ENCODE measurements around the gene CPT1A.
"Not testable (repeated sequence)": the region's sequence is repeated elsewhere in the genome, so short reads cannot be mapped to it uniquely, and the experiment has no call there.

The CPT1A gene

GRCh38 chr11:68841718-68842426 lies at the start of gene CPT1A:
CPT1A (minus strand) TSS chr11:68841916; CDS start chr11:68815474, 26,442 bp downstream.
- peak; percentile 75 for DNase-seq

GRCh38 chr11:68890490-68891231 lies 48.9 kb upstream of the CPT1A start:
- DNase-seq, result no peak

- DNase-seq, result no peak
These were observed 48.3 kb upstream of the CPT1A start for GRCh38 chr11:68889948-68890446.

GRCh38 chr11:68884827-68885226 lies 43.1 kb upstream of the CPT1A start:
- DNase-seq, result not testable (repeated sequence)

GRCh38 chr11:68882391-68882790 lies 40.7 kb upstream of the CPT1A start:
- no peak for DNase-seq

- no peak for DNase-seq
These were observed 39.6 kb upstream of the CPT1A start for GRCh38 chr11:68881320-68881719.

GRCh38 chr11:68880851-68881250 lies 39.1 kb upstream of the CPT1A start:
- DNase-seq, result no peak

GRCh38 chr11:68878022-68878421 lies 36.3 kb upstream of the CPT1A start:
- no peak for DNase-seq

- DNase-seq, result no peak
These were observed 30.7 kb upstream of the CPT1A start for GRCh38 chr11:68872216-68873003.

GRCh38 chr11:68870470-68870869 lies 28.8 kb upstream of the CPT1A start:
- no peak for DNase-seq

- DNase-seq, result no peak
These were observed 26.6 kb upstream of the CPT1A start for GRCh38 chr11:68868221-68868835.

- DNase-seq, result no peak
These were observed 25.4 kb upstream of the CPT1A start for GRCh38 chr11:68867066-68867465.

- no peak for DNase-seq
These were observed 23.5 kb upstream of the CPT1A start for GRCh38 chr11:68865241-68865640.

- no peak for DNase-seq
These were observed 22.0 kb upstream of the CPT1A start for GRCh38 chr11:68863553-68864265.

GRCh38 chr11:68862421-68862820 lies 20.7 kb upstream of the CPT1A start:
- DNase-seq, result no peak

- DNase-seq, result no peak
These were observed 17.4 kb upstream of the CPT1A start for GRCh38 chr11:68859123-68859522.

- DNase-seq, result no peak
These were observed 15.4 kb upstream of the CPT1A start for GRCh38 chr11:68857037-68857586.

- DNase-seq, result not testable (repeated sequence)
These were observed 14.8 kb upstream of the CPT1A start for GRCh38 chr11:68856425-68857030.

- DNase-seq, result peak; percentile 49
These were observed 13.7 kb upstream of the CPT1A start for GRCh38 chr11:68855205-68855981.

- no peak for DNase-seq
These were observed 12.7 kb upstream of the CPT1A start for GRCh38 chr11:68854273-68854958.

Measured in activated T-cell treated with anti-CD3 and anti-CD28 coated beads, Interleukin-2, amount 50 U/mL, for 1 hour (primary cell).